Lower leg skin (tissue), 3 donors: ENCODE measurements around the gene EMP2.

Experiments used
- POLR2A ChIP-seq, 2 donors: fragments of 450-650 bp; IDR thresholded peaks; one replicate each; pipeline ENCODE4 v1.6.1; 2016 to 2017; ENCODE audit warnings: antibody characterized with exemption in 2 of 2, mild to moderate bottlenecking in 1 of 2, moderate library complexity in 1 of 2
- TF ChIP-seq, protein P1 (sequence below), 3 donors: fragments of 450-650 bp; IDR thresholded peaks; one replicate each; pipeline ENCODE4 v1.5.1; 2016; ENCODE audit warnings: antibody characterized with exemption in 3 of 3, mild to moderate bottlenecking in 3 of 3, moderate library complexity in 2 of 3

GRCh38 chr16:10493276-10493675 lies 87.1 kb downstream of the EMP2 start:
- TF ChIP-seq, protein P1, sequence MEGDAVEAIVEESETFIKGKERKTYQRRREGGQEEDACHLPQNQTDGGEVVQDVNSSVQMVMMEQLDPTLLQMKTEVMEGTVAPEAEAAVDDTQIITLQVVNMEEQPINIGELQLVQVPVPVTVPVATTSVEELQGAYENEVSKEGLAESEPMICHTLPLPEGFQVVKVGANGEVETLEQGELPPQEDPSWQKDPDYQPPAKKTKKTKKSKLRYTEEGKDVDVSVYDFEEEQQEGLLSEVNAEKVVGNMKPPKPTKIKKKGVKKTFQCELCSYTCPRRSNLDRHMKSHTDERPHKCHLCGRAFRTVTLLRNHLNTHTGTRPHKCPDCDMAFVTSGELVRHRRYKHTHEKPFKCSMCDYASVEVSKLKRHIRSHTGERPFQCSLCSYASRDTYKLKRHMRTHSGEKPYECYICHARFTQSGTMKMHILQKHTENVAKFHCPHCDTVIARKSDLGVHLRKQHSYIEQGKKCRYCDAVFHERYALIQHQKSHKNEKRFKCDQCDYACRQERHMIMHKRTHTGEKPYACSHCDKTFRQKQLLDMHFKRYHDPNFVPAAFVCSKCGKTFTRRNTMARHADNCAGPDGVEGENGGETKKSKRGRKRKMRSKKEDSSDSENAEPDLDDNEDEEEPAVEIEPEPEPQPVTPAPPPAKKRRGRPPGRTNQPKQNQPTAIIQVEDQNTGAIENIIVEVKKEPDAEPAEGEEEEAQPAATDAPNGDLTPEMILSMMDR (IDR thresholded peaks at IDR 0.05) = no peak
- TF ChIP-seq POLR2A (IDR thresholded peaks at IDR 0.05) = no peak
